NCI-H1092 treated with DMSO at 0.1 percent for 48 hours (cell line): ENCODE measurements around the gene KLF13.

Experiments
- DNase-seq: peaks from one replicate; lab custom pipeline; 2025; lab: John Stamatoyannopoulos, UW

KLF13 gene

GRCh38 chr15:31401282-31401681, 74.6 kb downstream of the KLF13 start:
- DNase-seq = no peak

GRCh38 chr15:31402003-31402402, 75.4 kb downstream of the KLF13 start:
- no peak for DNase-seq

- no peak for DNase-seq
These were observed 75.9 kb downstream of the KLF13 start for GRCh38 chr15:31402511-31403056.

- no peak for DNase-seq
These were observed 76.5 kb downstream of the KLF13 start for GRCh38 chr15:31403096-31403495.

GRCh38 chr15:31403606-31404005, 77.0 kb downstream of the KLF13 start:
- DNase-seq = no peak

- no peak for DNase-seq
These were observed 77.7 kb downstream of the KLF13 start for GRCh38 chr15:31404345-31404744.

- DNase-seq = no peak
These were observed 78.7 kb downstream of the KLF13 start for GRCh38 chr15:31405200-31405920.

- no peak for DNase-seq
These were observed 80.7 kb downstream of the KLF13 start for GRCh38 chr15:31407376-31407775.

- no peak for DNase-seq
These were observed 81.2 kb downstream of the KLF13 start for GRCh38 chr15:31407851-31408250.

- no peak for DNase-seq
These were observed 82.1 kb downstream of the KLF13 start for GRCh38 chr15:31408724-31409123.

GRCh38 chr15:31409171-31409570, 82.5 kb downstream of the KLF13 start:
- DNase-seq = no peak

GRCh38 chr15:31412824-31413223, 86.2 kb downstream of the KLF13 start:
- DNase-seq = no peak

- no peak for DNase-seq
These were observed 88.6 kb downstream of the KLF13 start for GRCh38 chr15:31415201-31415600.

- no peak for DNase-seq
These were observed 93.2 kb downstream of the KLF13 start for GRCh38 chr15:31419820-31420219.

GRCh38 chr15:31427411-31427810, 100.8 kb downstream of the KLF13 start:
- DNase-seq = no peak
